ENCODE measurements around the gene NRG3. TPM values are rescaled to one million over a fixed set of nuclear protein-coding genes. Genes with fewer than 3 reads are reported as not detected.

Gene NRG3
- total and polyA plus RNA-seq, 2 of the 4 experiments (the other 2 are of a cell fraction) = not detected

GRCh38 chr10:82778908-82779307 lies 903.9 kb downstream of the NRG3 start:
- Histone ChIP-seq H3K79me1 (ENCODE audit: low read depth in 1 of 2, low read length in 2 of 2) (no peaks in the 10 kb centered on the region), H2AK5ac (ENCODE audit: low read depth, low read length) (no peak overlapping the region), H3K9ac (ENCODE audit: low read depth, low read length) (no peak overlapping the region), H3K14ac (replicated peaks; ENCODE audit: low read depth, low read length) (no peak overlapping the region), H3K4me2 (ENCODE audit: low read depth, low read length) (no peak overlapping the region), H2BK120ac (ENCODE audit: low read depth, low read length) (no peak overlapping the region), H2BK20ac (ENCODE audit: low read depth, low read length) (no peak overlapping the region), H3K36me3 (ENCODE audit: control insufficient read depth, insufficient read depth, low read length) (no peaks in the 10 kb centered on the region), H3K56ac (ENCODE audit: extremely low read depth, insufficient read depth, low read length) (no peak overlapping the region), H2BK15ac (ENCODE audit: low read depth, low read length) (no peak overlapping the region), H3K18ac (ENCODE audit: low read depth, low read length) (no peak overlapping the region), H4K5ac (ENCODE audit: low read depth, low read length) (no peak overlapping the region), H2AK9ac (replicated peaks; ENCODE audit: low read depth, low read length, poor library complexity) (no peak overlapping the region), H3K23ac (ENCODE audit: low read depth, low read length) (no peak overlapping the region), H4K20me1 (ENCODE audit: insufficient read depth, low read length) (no peaks in the 10 kb centered on the region), H2AFZ (replicated peaks; ENCODE audit: low read length, poor library complexity) (no peak overlapping the region), H3K4me1 (ENCODE audit: control insufficient read depth, insufficient read depth, low read length) (no peaks in the 10 kb centered on the region), H3K27me3 (ENCODE audit: control insufficient read depth, insufficient read depth, low read length) (no peaks in the 10 kb centered on the region), H3K4me3 (ENCODE audit: insufficient read depth, low read depth, low read length) (no peak overlapping the region), H3K4ac (ENCODE audit: low read depth, low read length) (no peak overlapping the region), H3K27ac (ENCODE audit: insufficient read depth, low read length) (no peak overlapping the region), H4K91ac (ENCODE audit: insufficient read depth, low read depth, low read length) (no peak overlapping the region), H4K8ac (ENCODE audit: low read depth in 2 of 2, low read length in 2 of 2) (no peak overlapping the region), H2BK5ac (ENCODE audit: low read depth, low read length, poor library complexity, severe bottlenecking) (no peak overlapping the region), H3K9me3 (ENCODE audit: control insufficient read depth, insufficient read depth, low read length) (peaks cover 17% of the 10 kb centered on the region), H3K9me1 (ENCODE audit: insufficient read depth, low read length) (no peaks in the 10 kb centered on the region)
- dilution Hi-C loops (cut with HindIII; ENCODE audit: low sequenced_read_pairs, unreplicated experiment) (no loop called here), in situ Hi-C loops (cut with MboI; ENCODE audit: low sequenced_read_pairs) (loop anchor here (25.0 kb wide), 1 partner anchor 1083 kb away; no protein-coding TSS in a partner anchor), intact Hi-C loops (cut with micrococcal nuclease) (no loop called here)
- no peak for TF ChIP-seq CHD1 (IDR thresholded peaks at IDR 0.05; ENCODE audit: low read depth, low read length)
- no peak for TF ChIP-seq RFX5 (IDR thresholded peaks at IDR 0.05; ENCODE audit: low read depth, low read length)
- TF ChIP-seq NFE2L2 (IDR thresholded peaks at IDR 0.05; ENCODE audit: low read depth, low read length) = no peak
- no peak for TF ChIP-seq MXI1 (IDR thresholded peaks at IDR 0.05; ENCODE audit: borderline replicate concordance, low read depth, low read length)
- TF ChIP-seq POLR2A (IDR thresholded peaks at IDR 0.05; ENCODE audit: low read depth, low read length) = no peak
- TF ChIP-seq CEBPB (IDR thresholded peaks at IDR 0.05; ENCODE audit: low read depth, low read length) = no peak
- no peak for TF ChIP-seq FOS (IDR thresholded peaks at IDR 0.05; ENCODE audit: low read depth, low read length)
- TF ChIP-seq RAD21 (IDR thresholded peaks at IDR 0.05; ENCODE audit: low read length) = no peak
- TF ChIP-seq USF2 (IDR thresholded peaks at IDR 0.05; ENCODE audit: low read depth, low read length) = no peak
- no peak for TF ChIP-seq CTCF (conservative IDR thresholded peaks at IDR 0.05; ENCODE audit: low read depth, low read length)
- no peak for TF ChIP-seq ELK1 (IDR thresholded peaks at IDR 0.05; ENCODE audit: borderline replicate concordance, low read depth, low read length)
- TF ChIP-seq RCOR1 (IDR thresholded peaks at IDR 0.05; ENCODE audit: insufficient replicate concordance, low read length) = no peak
- no peak for TF ChIP-seq MAFK (IDR thresholded peaks at IDR 0.05; ENCODE audit: low read depth, low read length)
- TF ChIP-seq BHLHE40 (IDR thresholded peaks at IDR 0.05; ENCODE audit: low read depth, low read length) = no peak
- no peak for TF ChIP-seq MAZ (IDR thresholded peaks at IDR 0.05; ENCODE audit: borderline replicate concordance, low read depth, low read length)
- no peak for TF ChIP-seq SMC3 (IDR thresholded peaks at IDR 0.05; ENCODE audit: low read depth, low read length)
- ChIA-PET POLR2A (ENCODE audit: unreplicated experiment) (no interaction called here), CTCF (no interaction called here)
- ATAC-seq (ENCODE audit: low read depth) (no peak), DNase-seq (no peak)
- no TSS peak for BruUV-seq (replicated peaks)
- 86% methylated on average over 1 of the region's 3 CpGs; no CpG with 5 or more reads in 1 of the 2 experiments for WGBS, 2 experiments (ENCODE audit: extremely low coverage in 2 of 2, insufficient read length in 1 of 2)

Data from IMR-90 (cell line).